AG04450 (cell line): ENCODE results near the gene TNK1. TPM values are rescaled to one million over a fixed set of nuclear protein-coding genes. Genes with fewer than 3 reads are reported as not detected.
"Not testable (repeated sequence)": the region's sequence is repeated elsewhere in the genome, so short reads cannot be mapped to it uniquely, and the experiment has no call there.

Source experiments
- CTCF ChIA-PET: fragments of 300-600, 350-600 bp; formaldehyde crosslinking; extraction: SDS; loops from one replicate; lab custom pipeline; 2022; ENCODE audit warnings: antibody characterized with exemption, inconsistent platforms; lab: Charles Lee
- POLR2A ChIA-PET: fragments of 350-600 bp; formaldehyde crosslinking; extraction: SDS; loops from one replicate; lab custom pipeline; 2021; ENCODE audit warnings: antibody characterized with exemption, inconsistent platforms; lab: Yijun Ruan, JAX
- DNase-seq: peaks from one replicate; pipeline ENCODE4 v3.0.0-alpha.2; 2011; ENCODE audit warnings: low read depth, low spot score
- H3K27ac ChIP-seq: one replicate; pipeline ENCODE4 v1.5.1; 2012; ENCODE audit warnings: low read depth, low read length, control low read depth
- H3K27me3 ChIP-seq: one replicate; pipeline ENCODE4 v1.6.0; 2012; ENCODE audit warnings: low read length; ENCODE audit not compliant: control insufficient read depth, insufficient read depth
- H3K4me3 ChIP-seq: 2 replicates; pipeline ENCODE4 v1.5.1; 2011; ENCODE audit warnings: mild to moderate bottlenecking, low read depth, low read length, control low read depth
- H3K9me3 ChIP-seq: 2 replicates; pipeline ENCODE4 v1.5.1; 2012; ENCODE audit warnings: low read length; ENCODE audit not compliant: control insufficient read depth, insufficient read depth
- polyA minus RNA-seq: library from RNA; depleted of rRNA, polyadenylated mRNA; stranded (reverse); fragments of >200 nt; gene quantifications from 2 replicates; pipeline ENCODE4 v1.2.3, GENCODE V29; 2011; rRNA and poly(A)+ RNA removed
- polyA plus RNA-seq: library from polyadenylated mRNA; depleted of rRNA; stranded (reverse); fragments of >200 nt; gene quantifications from 2 replicates; pipeline ENCODE4 v1.2.3, GENCODE V29; 2011; rRNA removed
- TF ChIP-seq, protein P1 (sequence below): IDR thresholded peaks from 2 replicates; pipeline ENCODE4 v1.5.1; 2011; ENCODE audit warnings: low read depth, low read length, control low read depth, inconsistent platforms

Gene TNK1
- polyA plus RNA-seq: 0.22 and 0.25 TPM in 2 replicates
- polyA minus RNA-seq: 0.69 TPM in 1 of 2 replicates, not detected in the other

DNA sequence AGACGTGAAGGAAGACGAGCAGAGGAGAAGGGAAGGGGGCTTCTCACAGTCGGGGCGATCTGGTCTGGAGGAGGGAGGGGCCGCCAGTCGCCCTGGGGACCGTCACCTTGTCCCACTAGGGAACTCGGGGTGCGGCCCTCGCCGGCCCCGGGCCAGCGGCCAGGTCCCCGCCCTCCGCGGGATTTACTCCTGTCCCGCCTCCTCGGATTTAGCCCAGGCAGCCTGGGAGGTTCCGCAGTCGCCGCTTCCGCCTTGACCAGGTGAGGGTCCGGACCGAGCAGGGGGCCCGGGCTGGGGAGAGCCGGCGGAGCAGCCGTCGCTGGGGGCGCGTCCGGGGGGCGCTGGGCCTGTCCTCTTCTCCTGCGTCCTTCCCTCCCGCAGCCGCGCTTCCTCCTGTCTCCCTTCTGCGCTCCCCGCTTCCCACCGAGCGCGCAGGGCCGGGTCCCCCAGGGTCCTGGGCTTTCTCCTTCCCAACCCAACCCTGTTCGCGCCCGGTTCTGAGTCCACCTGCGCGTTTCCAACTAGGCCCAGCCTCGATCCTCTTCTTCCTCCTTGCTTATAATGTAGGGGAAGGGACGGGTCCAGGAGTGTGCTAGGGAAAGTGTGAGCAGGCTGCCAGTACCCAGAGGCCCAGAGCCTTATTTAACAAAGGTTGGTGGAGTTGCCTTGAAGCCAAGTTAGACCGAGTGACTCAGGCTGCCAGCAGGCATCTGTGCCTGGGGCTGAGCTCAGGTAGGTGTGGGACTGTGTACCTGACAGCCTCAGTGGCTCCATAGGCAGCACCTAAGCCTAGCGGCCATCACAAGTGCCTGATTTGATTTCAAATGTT is at the start of gene TNK1:
TNK1 (plus strand) TSS at position 235 of the 829 bp plus-strand sequence. CDS start 1,838 bp downstream, outside the sequence.
- DNase-seq: no peak
- peaks cover 37% of the 10 kb centered on the region for H3K27me3 ChIP-seq
- peak within 1 kb of the TSS; percentile 22 for H3K4me3 ChIP-seq
- peaks cover 8% of the 10 kb centered on the region for H3K9me3 ChIP-seq
- CTCF ChIA-PET: interaction anchor here (1.1 kb wide), 1 partner anchor 179 kb away, joined by 3 read pairs; no protein-coding TSS in a partner anchor
- POLR2A ChIA-PET: interaction anchor here (0.8 kb wide), 1 partner anchor 13 kb away, joined by 3 read pairs; the partner anchor contains the start of gene PLSCR3
- no peak within 1 kb of the TSS for H3K27ac ChIP-seq
- TF ChIP-seq, protein P1, sequence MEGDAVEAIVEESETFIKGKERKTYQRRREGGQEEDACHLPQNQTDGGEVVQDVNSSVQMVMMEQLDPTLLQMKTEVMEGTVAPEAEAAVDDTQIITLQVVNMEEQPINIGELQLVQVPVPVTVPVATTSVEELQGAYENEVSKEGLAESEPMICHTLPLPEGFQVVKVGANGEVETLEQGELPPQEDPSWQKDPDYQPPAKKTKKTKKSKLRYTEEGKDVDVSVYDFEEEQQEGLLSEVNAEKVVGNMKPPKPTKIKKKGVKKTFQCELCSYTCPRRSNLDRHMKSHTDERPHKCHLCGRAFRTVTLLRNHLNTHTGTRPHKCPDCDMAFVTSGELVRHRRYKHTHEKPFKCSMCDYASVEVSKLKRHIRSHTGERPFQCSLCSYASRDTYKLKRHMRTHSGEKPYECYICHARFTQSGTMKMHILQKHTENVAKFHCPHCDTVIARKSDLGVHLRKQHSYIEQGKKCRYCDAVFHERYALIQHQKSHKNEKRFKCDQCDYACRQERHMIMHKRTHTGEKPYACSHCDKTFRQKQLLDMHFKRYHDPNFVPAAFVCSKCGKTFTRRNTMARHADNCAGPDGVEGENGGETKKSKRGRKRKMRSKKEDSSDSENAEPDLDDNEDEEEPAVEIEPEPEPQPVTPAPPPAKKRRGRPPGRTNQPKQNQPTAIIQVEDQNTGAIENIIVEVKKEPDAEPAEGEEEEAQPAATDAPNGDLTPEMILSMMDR: no peak

DNA sequence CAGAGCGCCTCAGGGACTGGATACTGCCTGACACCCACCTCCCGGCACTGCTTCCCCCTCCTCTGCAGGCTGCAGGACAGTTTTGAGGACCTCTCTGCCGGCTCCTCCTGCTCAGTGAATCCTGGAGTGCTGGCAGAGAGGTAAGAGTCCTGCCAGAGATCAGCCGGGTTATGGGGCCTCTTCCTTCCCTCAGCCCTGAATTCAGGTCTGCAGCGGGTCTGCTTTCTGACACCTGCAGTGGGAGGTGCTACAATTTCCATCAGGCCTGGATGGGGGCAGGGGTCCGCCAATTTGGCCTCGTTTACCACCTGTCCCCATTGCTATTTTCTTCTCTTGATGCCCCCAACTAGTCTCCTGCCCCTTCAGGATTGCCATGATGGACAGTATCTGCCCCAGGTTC is 48.8 kb upstream of the TNK1 start:
- Histone ChIP-seq H3K9me3 (no peaks in the 10 kb centered on the region), H3K27me3 (peaks cover 9% of the 10 kb centered on the region), H3K27ac (no peak overlapping the region), H3K4me3 (no peak overlapping the region)
- TF ChIP-seq, protein P1: no peak
- DNase-seq: no peak
- ChIA-PET CTCF (no interaction called here), POLR2A (no interaction called here)

DNA sequence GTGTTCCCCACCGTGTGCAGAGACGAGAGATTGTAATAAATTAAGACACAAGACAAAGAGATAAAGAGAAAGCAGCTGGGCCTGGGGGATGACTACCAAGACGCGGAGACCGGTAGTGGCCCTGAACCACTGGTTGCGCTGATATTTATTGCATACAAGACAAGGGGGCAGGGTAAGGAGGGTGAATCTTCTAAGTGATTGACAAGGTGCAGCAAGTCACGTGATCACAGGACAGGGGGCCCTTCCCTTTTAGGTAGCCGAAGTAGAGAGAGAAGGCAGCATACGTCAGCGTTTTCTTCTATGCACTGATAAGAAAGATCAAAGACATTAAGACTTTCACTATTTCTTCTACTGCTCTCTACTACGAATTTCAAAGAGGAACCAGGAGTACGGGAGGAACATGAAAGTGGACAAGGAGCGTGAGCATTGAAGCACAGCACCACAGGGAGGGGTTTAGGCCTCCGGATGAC is 48.3 kb upstream of the TNK1 start:
- H3K27me3 ChIP-seq, H3K9me3 ChIP-seq, DNase-seq, POLR2A ChIA-PET, CTCF ChIA-PET, H3K4me3 ChIP-seq, H3K27ac ChIP-seq: not testable (repeated sequence)

DNA sequence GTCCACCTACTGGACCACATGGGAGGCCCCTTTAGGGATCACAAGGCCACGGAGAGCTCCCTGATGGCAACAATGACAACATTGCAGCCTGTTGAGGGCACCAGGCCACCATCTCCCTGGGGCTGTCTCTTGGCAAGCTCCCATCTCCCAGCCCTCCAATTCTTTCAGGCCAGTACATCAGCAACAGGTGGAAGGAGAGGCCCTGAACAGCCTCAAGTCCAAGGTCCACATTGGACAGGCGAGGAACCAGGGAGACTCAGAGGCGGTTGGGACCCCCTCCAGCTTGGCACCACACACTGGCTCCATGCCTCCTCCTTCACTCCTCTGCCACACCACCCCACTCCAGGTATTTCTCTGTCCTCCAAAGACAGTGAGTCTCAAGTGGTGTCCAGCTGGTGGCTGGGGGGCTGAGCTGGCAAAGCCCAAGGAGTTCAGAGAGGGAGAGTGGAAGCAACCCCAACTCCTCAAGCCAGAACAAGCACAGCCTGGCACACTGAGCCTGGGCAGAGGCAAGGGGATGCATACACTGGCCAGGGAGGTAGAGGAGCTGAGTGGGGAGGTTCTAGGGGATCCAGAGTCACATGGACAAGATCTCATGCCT is 45.9 kb upstream of the TNK1 start:
- ChIA-PET CTCF (interaction anchor here (1.2 to 1.7 kb wide), 2 partner anchors 10 kb away, joined by 4 to 7 read pairs; no protein-coding TSS in a partner anchor), POLR2A (interaction anchor here (1.0 kb wide), 1 partner anchor 10 kb away, joined by 3 read pairs; no protein-coding TSS in a partner anchor)
- Histone ChIP-seq H3K27me3 (peaks cover 12% of the 10 kb centered on the region), H3K9me3 (no peaks in the 10 kb centered on the region), H3K27ac (no peak overlapping the region), H3K4me3 (no peak overlapping the region)
- TF ChIP-seq, protein P1: no peak
- no peak for DNase-seq

DNA sequence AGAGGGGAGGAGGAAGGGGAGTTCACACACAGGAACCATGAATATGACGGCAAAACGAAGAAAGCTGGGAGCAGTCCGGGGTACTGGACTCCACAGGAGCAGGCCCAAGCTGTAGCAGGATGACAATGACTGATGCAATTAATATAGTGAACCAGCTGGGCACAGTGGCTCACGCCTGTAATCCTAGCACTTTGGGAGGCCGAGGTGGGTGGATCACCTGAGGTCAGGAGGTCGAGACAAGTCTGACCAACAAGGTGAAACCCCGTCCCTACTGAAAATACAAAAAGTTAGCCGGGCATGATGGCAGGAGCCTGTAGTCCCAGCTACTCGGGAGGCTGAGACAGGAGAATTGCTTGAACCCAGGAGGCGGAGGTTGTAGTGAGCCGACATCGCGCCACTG is 45.1 kb upstream of the TNK1 start:
- CTCF ChIA-PET: interaction anchor here (1.7 to 2.3 kb wide), 2 partner anchors 10 to 11 kb away, joined by 4 to 12 read pairs; no protein-coding TSS in a partner anchor

More for the DNA sequence above, 45.1 kb upstream of the TNK1 start:
- not testable (repeated sequence) for H3K4me3 ChIP-seq, H3K9me3 ChIP-seq, DNase-seq, H3K27ac ChIP-seq
- POLR2A ChIA-PET: interaction anchor here (1.0 kb wide), 1 partner anchor 9 kb away, joined by 3 read pairs; no protein-coding TSS in a partner anchor
- H3K27me3 ChIP-seq: peaks cover 12% of the 10 kb centered on the region
